ENCODE measurements around the gene NCKAP1. TPM values are rescaled to one million over a fixed set of nuclear protein-coding genes. Genes with fewer than 3 reads are reported as not detected.
"Not testable (repeated sequence)": the region's sequence is repeated elsewhere in the genome, so short reads cannot be mapped to it uniquely, and the experiment has no call there.

NCKAP1 gene
- total and polyA plus RNA-seq, 4 experiments from 2014 or later, result 0.24 to 6.3 (median 3.2) TPM

- H3K36me3 Mint-ChIP-seq, result peaks cover 4 to 18% of the 10 kb centered on the region in 2 donors
- no peak overlapping the region for H3K4me3 ChIP-seq (ENCODE audit: low read length in 2 of 2)
- no peaks in the 10 kb centered on the region for H3K36me3 ChIP-seq (ENCODE audit: insufficient read depth, low read length)
- no peak overlapping the region for H3K27ac Mint-ChIP-seq
- no peak overlapping the region for H3K4me3 Mint-ChIP-seq
- CTCF ChIA-PET (ENCODE audit: partially characterized antibody), result no interaction called here
- H3K27ac ChIP-seq (ENCODE audit: low read depth, low read length), result no peak overlapping the region
- H3K9me3 Mint-ChIP-seq, result no peaks in the 10 kb centered on the region
- peaks cover 0 to 6% (median 0%) of the 10 kb centered on the region in 4 donors for H3K4me1 Mint-ChIP-seq
- H3K9me3 ChIP-seq (ENCODE audit: control insufficient read depth in 1 of 2, low read length in 2 of 2), result no peaks in the 10 kb centered on the region
- peaks cover 0 to 2% of the 10 kb centered on the region in 2 donors for H3K27me3 Mint-ChIP-seq
- H3K27me3 ChIP-seq (ENCODE audit: insufficient read depth, low read length), result no peaks in the 10 kb centered on the region
- POLR2A ChIA-PET (ENCODE audit: partially characterized antibody), result no interaction called here
- H3K4me1 ChIP-seq (ENCODE audit: insufficient read depth, low read length), result no peaks in the 10 kb centered on the region
- intact Hi-C loops (cut with micrococcal nuclease), result no loop called here
- no peak for DNase-seq
Observed at GRCh38 chr2:183019718-183020442, 18.4 kb downstream of the NCKAP1 start.

GRCh38 chr2:183017845-183018244 lies 20.4 kb downstream of the NCKAP1 start:
- H3K36me3 ChIP-seq (ENCODE audit: insufficient read depth, low read length); H3K4me3 ChIP-seq (ENCODE audit: low read length in 2 of 2); H3K27ac Mint-ChIP-seq; H3K4me1 ChIP-seq (ENCODE audit: insufficient read depth, low read length); H3K27me3 ChIP-seq (ENCODE audit: insufficient read depth, low read length); POLR2A ChIA-PET (ENCODE audit: partially characterized antibody); H3K4me3 Mint-ChIP-seq; intact Hi-C loops (cut with micrococcal nuclease); H3K27ac ChIP-seq (ENCODE audit: low read depth, low read length); H3K27me3 Mint-ChIP-seq; H3K4me1 Mint-ChIP-seq; H3K9me3 Mint-ChIP-seq; DNase-seq; H3K9me3 ChIP-seq (ENCODE audit: control insufficient read depth in 1 of 2, low read length in 2 of 2): not testable (repeated sequence)
- CTCF ChIA-PET (ENCODE audit: partially characterized antibody), result interaction anchor here (1.1 kb wide), 1 partner anchor 8 kb away, joined by 4 read pairs; no protein-coding TSS in a partner anchor
- H3K36me3 Mint-ChIP-seq, result peaks cover 4 to 27% of the 10 kb centered on the region in 2 donors

- DNase-seq, result no peak
- no peaks in the 10 kb centered on the region for H3K36me3 ChIP-seq (ENCODE audit: insufficient read depth, low read length)
- H3K4me1 ChIP-seq (ENCODE audit: insufficient read depth, low read length), result no peaks in the 10 kb centered on the region
- intact Hi-C loops (cut with micrococcal nuclease), result no loop called here
- ChIA-PET CTCF (ENCODE audit: partially characterized antibody) (no interaction called here), POLR2A (ENCODE audit: partially characterized antibody) (no interaction called here)
- no peak overlapping the region for H3K4me3 ChIP-seq (ENCODE audit: low read length in 2 of 2)
- peaks cover 0 to 14% (median 4%) of the 10 kb centered on the region in 4 donors for H3K4me1 Mint-ChIP-seq
- peaks cover 0 to 2% of the 10 kb centered on the region in 2 donors for H3K27me3 Mint-ChIP-seq
- no peak overlapping the region for H3K27ac ChIP-seq (ENCODE audit: low read depth, low read length)
- H3K27ac Mint-ChIP-seq, result no peak overlapping the region
- peaks cover 4 to 17% of the 10 kb centered on the region in 2 donors for H3K36me3 Mint-ChIP-seq
- no peaks in the 10 kb centered on the region for H3K9me3 ChIP-seq (ENCODE audit: control insufficient read depth in 1 of 2, low read length in 2 of 2)
- no peak overlapping the region for H3K4me3 Mint-ChIP-seq
- H3K9me3 Mint-ChIP-seq, result peaks cover 0 to 2% (median 0%) of the 10 kb centered on the region in 8 donors
- no peaks in the 10 kb centered on the region for H3K27me3 ChIP-seq (ENCODE audit: insufficient read depth, low read length)
Observed at GRCh38 chr2:183014005-183014404, 24.3 kb downstream of the NCKAP1 start.

GRCh38 chr2:183011743-183012142 lies 26.5 kb downstream of the NCKAP1 start:
- Histone ChIP-seq H3K4me1 (ENCODE audit: insufficient read depth, low read length) (no peaks in the 10 kb centered on the region), H3K36me3 (ENCODE audit: insufficient read depth, low read length) (no peaks in the 10 kb centered on the region), H3K27ac (ENCODE audit: low read depth, low read length) (no peak overlapping the region), H3K27me3 (ENCODE audit: insufficient read depth, low read length) (no peaks in the 10 kb centered on the region), H3K4me3 (ENCODE audit: low read length in 2 of 2) (no peak overlapping the region), H3K9me3 (ENCODE audit: control insufficient read depth in 1 of 2, low read length in 2 of 2) (no peaks in the 10 kb centered on the region)
- Mint-ChIP-seq H3K9me3 (peaks cover 0 to 2% (median 0%) of the 10 kb centered on the region in 8 donors), H3K27me3 (peaks cover 0 to 2% of the 10 kb centered on the region in 2 donors), H3K36me3 (peaks cover 2 to 14% of the 10 kb centered on the region in 2 donors), H3K27ac (no peak overlapping the region), H3K4me1 (peaks cover 0 to 13% (median 5%) of the 10 kb centered on the region in 4 donors), H3K4me3 (no peak overlapping the region)
- ChIA-PET POLR2A (ENCODE audit: partially characterized antibody) (no interaction called here), CTCF (ENCODE audit: partially characterized antibody) (no interaction called here)
- intact Hi-C loops (cut with micrococcal nuclease), result no loop called here
- DNase-seq, result no peak

GRCh38 chr2:183010112-183010511 lies 28.1 kb downstream of the NCKAP1 start:
- POLR2A ChIA-PET (ENCODE audit: partially characterized antibody), result no interaction called here
- no peaks in the 10 kb centered on the region for H3K27me3 Mint-ChIP-seq
- no peaks in the 10 kb centered on the region for H3K4me1 ChIP-seq (ENCODE audit: insufficient read depth, low read length)
- no peak overlapping the region for H3K27ac ChIP-seq (ENCODE audit: low read depth, low read length)
- peaks cover 0 to 8% (median 5%) of the 10 kb centered on the region in 4 donors for H3K4me1 Mint-ChIP-seq
- no peak overlapping the region for H3K4me3 ChIP-seq (ENCODE audit: low read length in 2 of 2)
- peaks cover 0 to 14% of the 10 kb centered on the region in 2 donors for H3K36me3 Mint-ChIP-seq
- no peak for DNase-seq
- CTCF ChIA-PET (ENCODE audit: partially characterized antibody), result no interaction called here
- no peaks in the 10 kb centered on the region for H3K36me3 ChIP-seq (ENCODE audit: insufficient read depth, low read length)
- no peak overlapping the region for H3K4me3 Mint-ChIP-seq
- H3K9me3 Mint-ChIP-seq, result peaks cover 0 to 2% (median 0%) of the 10 kb centered on the region in 8 donors
- no peak overlapping the region for H3K27ac Mint-ChIP-seq
- H3K9me3 ChIP-seq (ENCODE audit: control insufficient read depth in 1 of 2, low read length in 2 of 2), result no peaks in the 10 kb centered on the region
- no peaks in the 10 kb centered on the region for H3K27me3 ChIP-seq (ENCODE audit: insufficient read depth, low read length)
- intact Hi-C loops (cut with micrococcal nuclease), result no loop called here

GRCh38 chr2:183009249-183009899 lies 28.9 kb downstream of the NCKAP1 start:
- DNase-seq, result no peak
- CTCF ChIA-PET (ENCODE audit: partially characterized antibody), result no interaction called here
- intact Hi-C loops (cut with micrococcal nuclease), result no loop called here

GRCh38 chr2:183001948-183002347 lies 36.3 kb downstream of the NCKAP1 start:
- Mint-ChIP-seq H3K27ac (no peak overlapping the region), H3K4me3 (no peak overlapping the region), H3K4me1 (no peaks in the 10 kb centered on the region), H3K36me3 (peaks cover 14 to 18% of the 10 kb centered on the region in 2 donors), H3K9me3 (peaks cover 0 to 2% (median 0%) of the 10 kb centered on the region in 8 donors), H3K27me3 (no peaks in the 10 kb centered on the region)
- H3K4me1 ChIP-seq (ENCODE audit: insufficient read depth, low read length), result no peaks in the 10 kb centered on the region
- H3K9me3 ChIP-seq (ENCODE audit: control insufficient read depth in 1 of 2, low read length in 2 of 2), result no peaks in the 10 kb centered on the region
- H3K4me3 ChIP-seq (ENCODE audit: low read length in 2 of 2), result no peak overlapping the region
- H3K36me3 ChIP-seq (ENCODE audit: insufficient read depth, low read length), result no peaks in the 10 kb centered on the region
- H3K27me3 ChIP-seq (ENCODE audit: insufficient read depth, low read length), result no peaks in the 10 kb centered on the region
- no peak overlapping the region for H3K27ac ChIP-seq (ENCODE audit: low read depth, low read length)
- CTCF ChIA-PET (ENCODE audit: partially characterized antibody), result no interaction called here
- DNase-seq, result no peak
- intact Hi-C loops (cut with micrococcal nuclease), result no loop called here
- POLR2A ChIA-PET (ENCODE audit: partially characterized antibody), result no interaction called here

More at GRCh38 chr2:183009249-183009899, 28.9 kb downstream of the NCKAP1 start:
- no peak overlapping the region for H3K4me3 Mint-ChIP-seq
- H3K27me3 Mint-ChIP-seq, result no peaks in the 10 kb centered on the region
- H3K27ac ChIP-seq (ENCODE audit: low read depth, low read length), result no peak overlapping the region
- no peaks in the 10 kb centered on the region for H3K9me3 ChIP-seq (ENCODE audit: control insufficient read depth in 1 of 2, low read length in 2 of 2)
- no peaks in the 10 kb centered on the region for H3K4me1 ChIP-seq (ENCODE audit: insufficient read depth, low read length)
- H3K4me1 Mint-ChIP-seq, result peaks cover 0 to 8% (median 5%) of the 10 kb centered on the region in 4 donors
- H3K27ac Mint-ChIP-seq, result no peak overlapping the region
- no peaks in the 10 kb centered on the region for H3K36me3 ChIP-seq (ENCODE audit: insufficient read depth, low read length)
- H3K9me3 Mint-ChIP-seq, result peaks cover 0 to 2% (median 0%) of the 10 kb centered on the region in 8 donors
- H3K4me3 ChIP-seq (ENCODE audit: low read length in 2 of 2), result no peak overlapping the region
- H3K27me3 ChIP-seq (ENCODE audit: insufficient read depth, low read length), result no peaks in the 10 kb centered on the region
- POLR2A ChIA-PET (ENCODE audit: partially characterized antibody), result no interaction called here
- peaks cover 0 to 14% of the 10 kb centered on the region in 2 donors for H3K36me3 Mint-ChIP-seq
